Stimulated activated CD8-positive, alpha-beta memory T cell treated with anti-CD3 and anti-CD28 coated beads, Interleukin-15, amount 100 ng/mL, for 48 hours (primary cell): ENCODE data around the gene CDC42EP2.
"Not testable (repeated sequence)": the region's sequence is repeated elsewhere in the genome, so short reads cannot be mapped to it uniquely, and the experiment has no call there.

Experiments used
- DNase-seq, 2 donors: peaks; one replicate each; pipeline ENCODE4 v3.0.0-alpha.2; 2020; ENCODE audit warnings: low read depth in 2 of 2

The CDC42EP2 gene

GRCh38 chr11:65320386-65321075 lies 5.9 kb downstream of the CDC42EP2 start:
- no peak for DNase-seq

GRCh38 chr11:65321076-65321475 lies 6.4 kb downstream of the CDC42EP2 start:
- no peak for DNase-seq

- DNase-seq, result no peak
Measured at GRCh38 chr11:65321828-65322485, 7.3 kb downstream of the CDC42EP2 start.

- no peak for DNase-seq
Measured at GRCh38 chr11:65323813-65324212, 9.1 kb downstream of the CDC42EP2 start.

GRCh38 chr11:65325435-65325834 lies 10.8 kb downstream of the CDC42EP2 start:
- DNase-seq, result no peak

- DNase-seq, result no peak
Measured at GRCh38 chr11:65327021-65327420, 12.4 kb downstream of the CDC42EP2 start.

- no peak for DNase-seq
Measured at GRCh38 chr11:65329478-65329877, 14.8 kb downstream of the CDC42EP2 start.

GRCh38 chr11:65329944-65330403 lies 15.3 kb downstream of the CDC42EP2 start:
- DNase-seq, result peak; percentile 58 to 72

GRCh38 chr11:65330544-65330943 lies 15.9 kb downstream of the CDC42EP2 start:
- DNase-seq, result no peak

- DNase-seq, result not testable (repeated sequence)
Measured at GRCh38 chr11:65332591-65332990, 17.9 kb downstream of the CDC42EP2 start.

GRCh38 chr11:65334696-65335295 lies 20.1 kb downstream of the CDC42EP2 start:
- DNase-seq, result no peak

GRCh38 chr11:65338676-65339075 lies 24.0 kb downstream of the CDC42EP2 start:
- DNase-seq, result no peak

- DNase-seq, result no peak
Measured at GRCh38 chr11:65340226-65340625, 25.6 kb downstream of the CDC42EP2 start.

GRCh38 chr11:65341856-65342255 lies 27.2 kb downstream of the CDC42EP2 start:
- no peak for DNase-seq

GRCh38 chr11:65351511-65351910 lies 36.8 kb downstream of the CDC42EP2 start:
- DNase-seq, result no peak

- no peak for DNase-seq
Measured at GRCh38 chr11:65352783-65353182, 38.1 kb downstream of the CDC42EP2 start.

GRCh38 chr11:65353376-65353775 lies 38.7 kb downstream of the CDC42EP2 start:
- DNase-seq, result no peak

- no peak for DNase-seq
Measured at GRCh38 chr11:65353900-65354264, 39.2 kb downstream of the CDC42EP2 start.

- peak; percentile 96 to 97 for DNase-seq
Measured at GRCh38 chr11:65354265-65355012, 39.8 kb downstream of the CDC42EP2 start, which contains the start of gene TIGD3. Gene TIGD3, plus strand, starts transcription at chr11:65354751. Its CDS starts 1,058 bp downstream, at chr11:65355809.

- no peak for DNase-seq
Measured at GRCh38 chr11:65355013-65355775, 40.5 kb downstream of the CDC42EP2 start.

- no peak for DNase-seq
Measured at GRCh38 chr11:65355776-65356393, 41.2 kb downstream of the CDC42EP2 start.
